ENCODE results near the gene EZH1. TPM values are rescaled to one million over a fixed set of nuclear protein-coding genes. Genes with fewer than 3 reads are reported as not detected.
"Not testable (repeated sequence)": the region's sequence is repeated elsewhere in the genome, so short reads cannot be mapped to it uniquely, and the experiment has no call there.

EZH1 gene
- total RNA-seq, 1 experiment from 2014 or later, result 22.8 TPM

DNA sequence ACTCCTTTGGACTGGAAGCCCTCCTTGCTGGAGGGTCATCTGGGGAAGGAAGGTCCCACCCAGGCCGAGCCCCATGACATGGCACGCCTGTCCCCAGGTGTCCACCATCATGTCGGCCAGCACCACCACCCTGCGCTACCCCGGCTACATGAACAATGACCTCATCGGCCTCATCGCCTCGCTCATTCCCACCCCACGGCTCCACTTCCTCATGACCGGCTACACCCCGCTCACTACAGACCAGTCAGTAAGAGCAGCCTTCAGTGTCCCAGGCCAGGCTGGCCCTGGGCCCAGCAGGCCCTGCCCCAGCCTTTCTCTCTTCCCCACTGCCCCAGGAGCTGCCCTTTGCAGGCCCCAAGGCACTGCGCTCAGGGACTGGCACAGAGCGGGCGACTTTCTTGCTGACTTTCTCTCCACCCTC is 79.2 kb downstream of the EZH1 start:
- Histone ChIP-seq H3F3A (ENCODE audit: insufficient read depth, low read depth) (peaks cover 39% of the 10 kb centered on the region), H3K9me3 (ENCODE audit: insufficient read depth, low read depth) (no peaks in the 10 kb centered on the region), H3K4me3 (no peak overlapping the region), H3K36me3 (ENCODE audit: low read depth) (no peaks in the 10 kb centered on the region), H3K27me3 (ENCODE audit: insufficient read depth, low read depth) (no peaks in the 10 kb centered on the region), H3K27ac (no peak overlapping the region), H2AFZ (no peak overlapping the region), H3K4me2 (no peak overlapping the region), H3K4me1 (replicated peaks; ENCODE audit: insufficient read depth) (peaks cover 45% of the 10 kb centered on the region), H4K20me1 (ENCODE audit: insufficient read depth) (no peaks in the 10 kb centered on the region), H3K79me2 (ENCODE audit: low read depth) (no peaks in the 10 kb centered on the region), H3K9me2 (ENCODE audit: insufficient read depth) (no peaks in the 10 kb centered on the region)
- BruUV-seq (replicated peaks), result no TSS peak
- TF ChIP-seq, protein P1, sequence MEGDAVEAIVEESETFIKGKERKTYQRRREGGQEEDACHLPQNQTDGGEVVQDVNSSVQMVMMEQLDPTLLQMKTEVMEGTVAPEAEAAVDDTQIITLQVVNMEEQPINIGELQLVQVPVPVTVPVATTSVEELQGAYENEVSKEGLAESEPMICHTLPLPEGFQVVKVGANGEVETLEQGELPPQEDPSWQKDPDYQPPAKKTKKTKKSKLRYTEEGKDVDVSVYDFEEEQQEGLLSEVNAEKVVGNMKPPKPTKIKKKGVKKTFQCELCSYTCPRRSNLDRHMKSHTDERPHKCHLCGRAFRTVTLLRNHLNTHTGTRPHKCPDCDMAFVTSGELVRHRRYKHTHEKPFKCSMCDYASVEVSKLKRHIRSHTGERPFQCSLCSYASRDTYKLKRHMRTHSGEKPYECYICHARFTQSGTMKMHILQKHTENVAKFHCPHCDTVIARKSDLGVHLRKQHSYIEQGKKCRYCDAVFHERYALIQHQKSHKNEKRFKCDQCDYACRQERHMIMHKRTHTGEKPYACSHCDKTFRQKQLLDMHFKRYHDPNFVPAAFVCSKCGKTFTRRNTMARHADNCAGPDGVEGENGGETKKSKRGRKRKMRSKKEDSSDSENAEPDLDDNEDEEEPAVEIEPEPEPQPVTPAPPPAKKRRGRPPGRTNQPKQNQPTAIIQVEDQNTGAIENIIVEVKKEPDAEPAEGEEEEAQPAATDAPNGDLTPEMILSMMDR (conservative IDR thresholded peaks at IDR 0.05), result no peak
- no peak for TF ChIP-seq EZH2 (IDR thresholded peaks at IDR 0.05; ENCODE audit: low read depth)
- POLR2A ChIA-PET (ENCODE audit: unreplicated experiment), result no interaction called here
- CTCF ChIA-PET, result no interaction called here
- intact Hi-C loops (cut with micrococcal nuclease; ENCODE audit: unreplicated experiment), result loop anchor here (2.0 kb wide), 1 partner anchor 47 kb away; no protein-coding TSS in a partner anchor
- no peak for DNase-seq

DNA sequence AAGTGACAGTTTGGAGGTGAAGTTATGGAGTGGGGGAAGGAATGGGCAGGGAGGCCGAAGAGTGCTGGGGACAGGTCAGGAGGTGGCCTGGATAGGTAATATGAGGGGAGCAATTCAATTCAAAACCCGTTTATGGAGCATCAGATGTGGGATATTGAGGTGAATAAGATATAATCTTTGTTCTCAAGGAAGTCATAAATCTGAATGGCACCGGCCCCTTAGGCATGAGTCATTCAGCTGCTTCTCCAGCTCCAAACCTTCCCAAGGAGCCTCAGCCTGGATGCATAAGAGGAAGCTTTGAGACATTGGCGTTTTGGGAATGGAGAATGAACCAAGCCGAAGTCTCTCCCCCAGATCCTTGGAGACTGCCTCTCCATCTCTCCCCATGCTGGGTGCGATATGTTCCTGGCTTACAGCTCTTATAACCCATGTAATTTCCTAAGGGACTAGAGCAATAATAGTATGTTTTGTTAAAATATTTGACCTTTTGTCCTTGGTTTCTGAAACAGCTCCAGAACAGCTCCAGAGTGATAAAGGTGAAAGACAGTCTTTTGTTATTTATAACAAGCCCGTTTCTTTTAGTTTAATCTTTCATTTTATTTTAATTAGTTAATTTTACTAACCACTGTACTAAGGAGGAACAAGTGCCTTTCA is 84.0 kb downstream of the EZH1 start:
- Histone ChIP-seq H2AFZ (no peak overlapping the region), H3K9me3 (ENCODE audit: insufficient read depth, low read depth) (no peaks in the 10 kb centered on the region), H3K27me3 (ENCODE audit: insufficient read depth, low read depth) (no peaks in the 10 kb centered on the region), H3K36me3 (ENCODE audit: low read depth) (no peaks in the 10 kb centered on the region), H3K27ac (peak overlapping the region; percentile 49), H3K79me2 (ENCODE audit: low read depth) (no peaks in the 10 kb centered on the region), H3K4me3 (no peak overlapping the region; the same call in 1 of the 2 replicates), H4K20me1 (ENCODE audit: insufficient read depth) (no peaks in the 10 kb centered on the region), H3K9me2 (ENCODE audit: insufficient read depth) (no peaks in the 10 kb centered on the region), H3K4me1 (replicated peaks; ENCODE audit: insufficient read depth) (peaks cover 33% of the 10 kb centered on the region), H3K4me2 (peak overlapping the region; percentile 59), H3F3A (ENCODE audit: insufficient read depth, low read depth) (peaks cover 38% of the 10 kb centered on the region)
- no peak for TF ChIP-seq EZH2 (IDR thresholded peaks at IDR 0.05; ENCODE audit: low read depth)
- TF ChIP-seq, protein P1 (conservative IDR thresholded peaks at IDR 0.05), result no peak
- peak; percentile 50 to 82 for DNase-seq
- intact Hi-C loops (cut with micrococcal nuclease; ENCODE audit: unreplicated experiment), result no loop called here
- ChIA-PET POLR2A (ENCODE audit: unreplicated experiment) (interaction anchor here (0.6 to 1.1 kb wide), 2 partner anchors 43 to 62 kb away, joined by 3 to 7 read pairs; no protein-coding TSS in a partner anchor), CTCF (interaction anchor here (0.7 kb wide), 1 partner anchor 728 kb away, joined by 3 read pairs; no protein-coding TSS in a partner anchor)
- BruUV-seq (replicated peaks), result no TSS peak

DNA sequence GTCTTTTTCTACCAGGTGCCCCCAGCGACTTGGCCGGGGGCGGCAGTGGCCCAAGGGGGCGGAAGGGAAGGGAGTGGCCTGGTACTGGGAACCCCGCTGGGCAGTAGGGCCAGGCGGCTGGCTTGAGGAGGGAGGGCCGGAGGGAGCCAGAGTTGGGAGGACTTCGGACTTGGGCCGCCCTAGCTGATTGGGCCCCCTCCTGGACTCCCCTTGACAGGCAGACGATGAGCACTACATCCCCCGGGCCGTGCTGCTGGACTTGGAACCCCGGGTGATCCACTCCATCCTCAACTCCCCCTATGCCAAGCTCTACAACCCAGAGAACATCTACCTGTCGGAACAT is 84.9 kb downstream of the EZH1 start:
- CTCF ChIA-PET; H3K9me3 ChIP-seq (ENCODE audit: insufficient read depth, low read depth); BruUV-seq (replicated peaks); H3K79me2 ChIP-seq (ENCODE audit: low read depth); POLR2A ChIA-PET (ENCODE audit: unreplicated experiment); H4K20me1 ChIP-seq (ENCODE audit: insufficient read depth); H3K36me3 ChIP-seq (ENCODE audit: low read depth); DNase-seq; H3K9me2 ChIP-seq (ENCODE audit: insufficient read depth); H3K27me3 ChIP-seq (ENCODE audit: insufficient read depth, low read depth): not testable (repeated sequence)
- Histone ChIP-seq H2AFZ (peak overlapping the region; percentile 79), H3K4me3 (peak overlapping the region; percentile 70; the same call in 1 of the 2 replicates), H3K4me2 (peak overlapping the region; percentile 100), H3K27ac (peak overlapping the region; percentile 49; the same call in 1 of the 2 replicates), H3K4me1 (replicated peaks; ENCODE audit: insufficient read depth) (peaks cover 41% of the 10 kb centered on the region), H3F3A (ENCODE audit: insufficient read depth, low read depth) (peaks cover 47% of the 10 kb centered on the region)
- intact Hi-C loops (cut with micrococcal nuclease; ENCODE audit: unreplicated experiment), result loop anchor here (5.0 kb wide), 1 partner anchor 38 kb away; no protein-coding TSS in a partner anchor

All from PC-9 (cell line).